Measurements from ENCODE around the gene SMIM20.

DNA sequence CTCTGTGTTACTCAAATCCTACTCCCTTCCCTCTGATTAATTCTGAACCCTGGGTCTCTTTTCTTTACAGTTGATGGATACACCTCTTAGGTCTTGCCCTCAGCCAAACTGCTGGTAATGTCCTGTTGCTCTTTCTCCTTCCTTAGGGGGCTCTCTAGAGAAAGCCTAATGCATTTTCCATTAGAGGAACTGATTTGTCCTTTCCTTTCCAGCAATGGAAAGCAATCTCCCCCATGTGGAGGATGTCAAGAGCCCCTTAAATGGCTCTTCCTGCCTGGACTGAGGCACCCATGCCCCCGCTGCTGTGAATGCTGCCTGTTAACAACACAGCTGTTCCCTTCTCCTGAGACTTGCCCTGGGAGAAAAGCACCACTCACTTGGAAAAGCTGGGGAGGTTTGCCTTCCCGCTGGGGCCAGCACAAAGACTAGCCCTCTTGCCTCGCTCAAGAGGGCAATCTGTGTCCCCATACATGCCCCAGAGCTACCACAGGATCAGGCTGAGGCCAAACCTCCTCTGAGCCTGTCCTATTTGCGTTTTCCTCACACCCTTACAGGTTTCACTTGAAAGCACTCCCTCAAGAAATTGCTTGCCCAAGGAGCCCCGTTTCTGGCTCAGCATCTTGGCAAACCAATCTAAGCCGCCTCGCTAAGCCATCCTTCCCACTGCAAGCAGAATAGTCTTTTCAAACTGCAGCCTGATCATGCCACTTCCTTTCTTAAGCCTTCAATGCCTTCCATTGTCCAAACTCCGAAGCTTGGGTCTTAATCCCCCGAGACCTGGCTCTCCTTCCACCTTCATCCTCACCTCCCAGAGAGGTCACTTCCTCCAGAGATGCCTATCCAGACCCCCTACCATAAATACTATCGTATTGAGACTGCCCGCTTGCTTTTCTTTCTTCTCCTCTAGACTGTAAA is 23.2 kb upstream of the SMIM20 start:
- TF ChIP-seq CTCF (IDR thresholded peaks at IDR 0.05) (no peak), POLR2A (IDR thresholded peaks at IDR 0.05) (no peak)
